Inflammatory macrophage treated with lipopolysaccharide for 4 hours (primary cell): Measurements from ENCODE around the gene C11orf68.

Experiments
- DNase-seq: peaks from one replicate; pipeline ENCODE4 v3.0.0-alpha.2; 2020

Gene C11orf68

GRCh38 chr11:65870307-65870658 lies 48.6 kb downstream of the C11orf68 start:
- no peak for DNase-seq

GRCh38 chr11:65869643-65870306 lies 49.1 kb downstream of the C11orf68 start:
- no peak for DNase-seq

DNA sequence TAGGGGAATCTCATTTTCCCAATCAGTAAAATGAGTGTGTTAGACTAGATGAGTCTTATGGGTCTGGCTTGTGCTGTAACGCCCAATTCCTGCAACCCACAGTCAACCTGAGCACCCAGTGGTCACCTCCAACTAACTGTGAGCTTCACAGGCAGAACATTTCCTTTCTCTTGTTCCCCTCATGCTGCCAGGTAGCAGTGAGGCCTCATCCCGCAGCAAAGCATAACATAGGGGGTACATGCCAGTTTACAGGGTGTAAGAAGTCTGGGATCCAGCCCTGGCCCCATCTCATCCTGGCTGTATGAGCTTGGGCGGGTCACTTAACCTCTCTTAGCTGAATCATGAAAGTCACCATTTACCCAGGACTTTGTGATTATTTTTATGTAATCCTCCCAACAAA lies 50.0 kb downstream of the C11orf68 start:
- DNase-seq: no peak

DNA sequence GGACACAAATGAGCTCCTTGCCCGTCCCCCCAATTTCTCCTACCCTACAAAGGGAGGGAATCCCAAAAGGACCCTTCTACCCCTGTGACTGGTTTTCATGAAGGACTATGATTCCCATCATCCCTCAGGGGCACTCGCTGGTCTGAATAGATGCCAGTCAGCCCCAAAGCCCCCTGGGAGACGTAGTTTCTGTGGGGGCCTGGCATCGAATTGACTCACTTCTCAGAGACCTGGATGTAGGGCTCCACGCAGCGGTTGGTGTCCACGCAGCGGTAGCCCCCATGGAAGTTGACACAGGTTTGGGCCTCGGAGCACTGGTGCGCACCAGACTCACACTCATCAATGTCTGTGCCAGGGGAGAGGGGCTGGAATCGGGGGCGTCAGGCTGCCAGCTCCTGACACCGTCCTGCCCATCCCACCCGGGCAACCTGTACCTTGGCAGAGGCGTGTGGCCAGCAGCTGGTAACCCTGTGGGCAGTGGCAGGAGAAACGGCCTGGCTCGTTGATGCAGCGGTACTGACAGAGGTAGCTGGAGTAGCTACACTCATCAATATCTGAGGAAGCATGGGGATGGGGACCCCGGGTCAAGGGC lies 50.7 kb downstream of the C11orf68 start:
- DNase-seq: no peak

GRCh38 chr11:65867284-65868071 lies 51.4 kb downstream of the C11orf68 start:
- DNase-seq: no peak
